HCT116 (cell line): Measurements from ENCODE around the gene FGFBP1.

Experiments used
- CEBPB ChIP-seq: IDR thresholded peaks from 2 replicates; pipeline ENCODE4 v1.6.1; 2012; ENCODE audit warnings: low read depth
- EGR1 ChIP-seq: IDR thresholded peaks from 2 replicates; pipeline ENCODE4 v1.6.1; 2012; ENCODE audit warnings: low read depth
- FOSL1 ChIP-seq: IDR thresholded peaks from 2 replicates; pipeline ENCODE4 v1.6.1; 2012; ENCODE audit warnings: low read depth
- JUND ChIP-seq: IDR thresholded peaks from 2 replicates; pipeline ENCODE4 v1.6.1; 2012
- POLR2A ChIP-seq: IDR thresholded peaks from 2 replicates; pipeline ENCODE4 v1.7.0; 2011; ENCODE audit warnings: borderline replicate concordance; ENCODE audit not compliant: insufficient read depth, insufficient read length; ENCODE audit errors: extremely low read depth
- POLR2AphosphoS5 ChIP-seq: IDR thresholded peaks from 2 replicates; pipeline ENCODE4 v1.6.1; 2011; ENCODE audit warnings: mild to moderate bottlenecking, low read depth, low read length, moderate library complexity
- SP1 ChIP-seq: IDR thresholded peaks from 2 replicates; pipeline ENCODE4 v1.6.1; 2012; ENCODE audit warnings: low read depth
- TF ChIP-seq, protein P1 (sequence below), 3 experiments: fragments of 200-600 bp in 1 of 3; sonication (generic) in 1 of 3; IDR thresholded peaks in 2 of 3; conservative IDR thresholded peaks in 1 of 3; 2 replicates each; pipeline ENCODE4 v1.5.1; 2012 to 2017; ENCODE audit warnings: low read depth in 2 of 3, low read length in 2 of 3, antibody characterized with exemption in 1 of 3, borderline replicate concordance in 1 of 3, control low read depth in 1 of 3, mild to moderate bottlenecking in 1 of 3, mixed read lengths in 1 of 3, mixed run types in 1 of 3, moderate library complexity in 1 of 3; ENCODE audit not compliant: insufficient read depth in 1 of 3
- TF ChIP-seq, protein P2 (sequence below): IDR thresholded peaks from 2 replicates; pipeline ENCODE4 v1.6.1; 2012

DNA sequence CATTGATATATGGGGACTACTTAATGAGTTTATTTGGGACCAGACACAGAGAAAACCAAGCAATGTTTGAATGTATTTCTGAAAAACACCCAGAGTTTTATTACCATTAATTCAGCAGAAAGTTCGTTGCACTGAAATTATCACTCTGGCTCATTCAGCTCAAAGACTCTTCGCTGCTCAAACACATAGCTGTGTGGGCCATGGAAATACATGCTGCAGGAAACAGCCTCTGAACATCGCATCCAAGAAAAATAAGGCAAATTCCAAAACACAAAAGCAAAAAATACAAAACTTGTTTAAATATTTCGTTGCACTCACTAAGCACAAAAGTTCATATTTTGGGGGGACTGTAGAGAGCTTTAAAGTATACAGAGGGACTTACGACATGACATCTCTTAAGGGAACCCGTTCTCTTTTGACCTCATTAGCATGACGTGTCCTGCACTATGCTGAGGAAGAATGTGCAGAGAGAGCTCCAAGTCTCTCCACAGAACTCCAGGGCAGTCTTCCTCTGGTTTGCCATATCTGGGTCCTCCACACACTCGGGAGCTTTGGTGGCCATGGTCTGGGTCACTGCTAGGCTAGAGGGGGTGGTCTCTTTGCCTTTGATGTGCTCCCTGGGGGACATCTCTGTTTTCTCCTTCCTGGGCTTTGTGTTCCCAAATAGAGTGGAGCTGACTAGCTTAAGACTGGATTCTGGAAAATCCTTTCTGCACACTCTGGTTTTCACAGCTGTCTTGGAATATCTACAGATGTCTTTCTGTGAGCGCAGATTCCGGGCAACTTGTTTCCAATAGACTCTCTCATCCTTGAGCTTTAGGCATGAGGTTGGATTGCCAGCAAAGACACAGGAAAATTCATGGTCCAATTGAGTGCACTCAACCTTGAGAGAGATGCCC lies 2.8 kb downstream of the FGFBP1 start:
- no peak for TF ChIP-seq FOSL1
- no peak for TF ChIP-seq POLR2A
- no peak for TF ChIP-seq CEBPB
- no peak for TF ChIP-seq POLR2AphosphoS5
- no peak for TF ChIP-seq EGR1
- TF ChIP-seq, protein P1, sequence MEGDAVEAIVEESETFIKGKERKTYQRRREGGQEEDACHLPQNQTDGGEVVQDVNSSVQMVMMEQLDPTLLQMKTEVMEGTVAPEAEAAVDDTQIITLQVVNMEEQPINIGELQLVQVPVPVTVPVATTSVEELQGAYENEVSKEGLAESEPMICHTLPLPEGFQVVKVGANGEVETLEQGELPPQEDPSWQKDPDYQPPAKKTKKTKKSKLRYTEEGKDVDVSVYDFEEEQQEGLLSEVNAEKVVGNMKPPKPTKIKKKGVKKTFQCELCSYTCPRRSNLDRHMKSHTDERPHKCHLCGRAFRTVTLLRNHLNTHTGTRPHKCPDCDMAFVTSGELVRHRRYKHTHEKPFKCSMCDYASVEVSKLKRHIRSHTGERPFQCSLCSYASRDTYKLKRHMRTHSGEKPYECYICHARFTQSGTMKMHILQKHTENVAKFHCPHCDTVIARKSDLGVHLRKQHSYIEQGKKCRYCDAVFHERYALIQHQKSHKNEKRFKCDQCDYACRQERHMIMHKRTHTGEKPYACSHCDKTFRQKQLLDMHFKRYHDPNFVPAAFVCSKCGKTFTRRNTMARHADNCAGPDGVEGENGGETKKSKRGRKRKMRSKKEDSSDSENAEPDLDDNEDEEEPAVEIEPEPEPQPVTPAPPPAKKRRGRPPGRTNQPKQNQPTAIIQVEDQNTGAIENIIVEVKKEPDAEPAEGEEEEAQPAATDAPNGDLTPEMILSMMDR (IDR thresholded peaks at IDR 0.05 in 2 of 3, conservative IDR thresholded peaks at IDR 0.05 in 1 of 3; ENCODE audit: borderline replicate concordance in 1 of 3, insufficient read depth in 1 of 3, low read depth in 2 of 3, low read length in 2 of 3) = no peak
- no peak for TF ChIP-seq JUND
- TF ChIP-seq SP1 = no peak
- TF ChIP-seq, protein P2, sequence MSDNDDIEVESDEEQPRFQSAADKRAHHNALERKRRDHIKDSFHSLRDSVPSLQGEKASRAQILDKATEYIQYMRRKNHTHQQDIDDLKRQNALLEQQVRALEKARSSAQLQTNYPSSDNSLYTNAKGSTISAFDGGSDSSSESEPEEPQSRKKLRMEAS = no peak
